ENCODE measurements around the gene CPEB3.
"Not testable (repeated sequence)": the region's sequence is repeated elsewhere in the genome, so short reads cannot be mapped to it uniquely, and the experiment has no call there.

CPEB3 gene

DNA sequence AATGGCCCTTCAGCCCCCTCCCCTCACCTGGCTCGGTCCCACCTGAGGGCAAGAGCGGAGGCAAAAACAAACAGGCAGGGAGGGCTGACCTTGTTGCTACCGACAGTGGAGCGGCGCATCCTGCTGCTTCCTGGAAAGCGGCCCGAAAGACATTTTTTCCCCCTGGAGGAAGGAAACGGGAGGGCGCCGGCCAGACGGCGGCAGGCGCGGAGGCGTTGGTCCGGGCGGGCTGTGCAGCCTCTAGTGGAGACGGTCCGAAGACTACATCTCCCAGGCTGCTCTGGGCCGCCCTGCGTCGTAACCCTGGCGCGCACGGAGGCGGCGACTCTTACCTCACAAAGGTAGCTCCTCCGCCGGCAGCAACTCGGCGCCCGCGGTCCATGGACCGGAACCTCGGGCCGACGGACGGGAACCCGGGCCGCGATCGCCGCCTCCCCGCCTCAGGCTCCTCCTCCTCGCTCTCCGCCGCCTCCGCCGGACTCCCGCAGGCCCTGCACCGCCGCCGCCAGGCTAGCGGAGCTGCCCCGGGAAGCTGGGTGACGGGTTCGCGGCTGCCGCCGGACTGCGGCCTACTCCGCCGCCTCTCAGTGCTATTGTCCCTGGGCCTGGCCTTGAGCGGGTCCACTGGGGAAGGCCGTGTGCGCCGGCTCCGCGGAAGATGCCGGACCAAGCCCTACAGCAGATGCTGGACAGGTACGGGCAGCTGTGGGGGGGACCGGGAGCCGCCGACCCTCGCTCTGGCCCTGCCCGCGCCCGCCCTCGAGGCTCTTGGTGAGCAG, at the start of gene CPEB3, which contains the start of gene MARCHF5:
Gene CPEB3, minus strand, starts transcription at position 242 of the 779 bp plus-strand sequence. CDS start 50,728 bp downstream, outside the sequence.
Gene MARCHF5, plus strand, starts transcription at position 331 of the 779 bp plus-strand sequence. Its CDS starts 328 bp downstream, at position 659.
- DNase-seq (ENCODE audit: low spot score) = peak; percentile 90

DNA sequence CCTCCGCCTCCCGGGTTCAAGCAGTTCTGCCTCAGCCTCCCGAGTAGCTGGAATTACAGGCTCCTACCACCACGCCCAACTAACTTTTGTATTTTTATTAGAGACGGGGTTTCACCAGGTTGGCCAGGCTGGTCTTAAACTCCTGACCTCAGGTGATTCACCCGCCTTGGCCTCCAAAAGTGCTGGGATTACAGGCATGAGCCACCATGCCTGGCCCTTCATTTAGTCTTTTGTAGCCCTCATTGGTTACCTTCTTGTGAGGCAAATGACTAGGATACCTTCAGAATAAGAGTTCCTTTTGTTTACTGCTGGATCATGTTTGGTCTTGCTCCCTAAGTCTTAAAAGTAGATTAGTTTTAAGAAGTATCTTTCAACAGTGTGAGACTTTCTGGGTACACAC, 39.0 kb upstream of the CPEB3 start:
- not testable (repeated sequence) for DNase-seq (ENCODE audit: low spot score)

DNA sequence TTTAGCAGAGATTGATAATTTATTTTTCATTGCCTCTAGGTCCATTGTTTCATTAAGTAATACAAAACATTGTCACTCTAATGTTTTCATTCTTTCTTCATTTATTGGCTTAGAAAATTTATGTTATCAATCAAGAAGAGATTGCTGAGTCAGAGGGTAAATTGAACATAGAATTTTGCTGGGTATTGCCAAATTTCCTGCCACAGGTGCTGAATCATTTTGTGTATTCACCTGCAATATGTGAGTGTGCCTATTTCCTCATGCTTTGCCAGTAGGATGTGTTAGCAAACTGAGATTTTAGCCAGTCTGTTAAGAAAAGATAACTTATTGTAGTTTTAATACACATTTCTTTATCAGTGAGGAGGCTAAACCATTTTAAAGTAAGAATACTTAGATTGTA, 38.1 kb upstream of the CPEB3 start:
- DNase-seq (ENCODE audit: low spot score) = no peak

DNA sequence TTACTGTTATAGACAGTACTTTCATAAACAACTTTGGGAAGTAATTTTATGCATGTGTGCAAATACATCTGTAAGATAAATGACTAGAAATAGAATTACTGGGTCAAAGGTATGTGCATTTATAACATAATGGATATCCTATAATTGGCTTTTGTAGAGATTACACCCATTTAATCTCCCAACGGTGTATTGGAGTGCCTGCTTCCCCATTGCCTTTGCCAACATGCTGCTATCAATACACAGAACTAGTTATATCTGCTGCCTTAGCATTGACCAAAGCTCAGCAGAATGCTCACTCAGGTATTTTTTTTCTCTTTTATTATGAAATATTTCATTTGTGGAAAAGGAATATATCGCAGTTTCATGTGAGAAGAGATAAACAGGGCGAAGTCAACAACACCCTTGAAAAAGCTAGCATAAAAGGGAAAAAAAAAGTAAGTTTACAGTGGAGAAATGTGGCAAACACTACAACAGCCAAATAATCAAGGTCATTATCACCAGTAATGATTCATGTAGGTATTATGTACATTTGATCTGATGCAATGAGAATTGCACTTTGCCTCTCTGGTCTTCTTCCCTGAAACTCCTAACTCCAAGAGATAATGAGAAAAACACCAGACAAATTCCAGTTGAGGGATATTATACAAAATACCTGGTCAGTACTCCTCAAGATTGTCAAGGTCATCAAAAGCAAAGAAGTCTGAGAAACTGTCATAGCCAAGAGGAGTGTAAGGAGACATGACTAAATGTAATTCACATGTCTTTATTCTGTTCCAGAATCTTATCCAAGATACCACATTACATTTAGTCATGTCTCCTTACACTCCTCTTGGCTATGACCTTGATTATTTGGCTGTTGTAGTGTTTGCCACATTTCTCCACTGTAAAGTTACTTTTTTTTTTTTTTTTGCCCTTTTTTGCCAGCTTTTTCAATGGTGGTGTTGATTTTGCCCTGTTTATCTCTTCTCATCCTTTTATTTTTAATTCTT, 36.9 kb upstream of the CPEB3 start:
- DNase-seq (ENCODE audit: low spot score) = no peak

DNA sequence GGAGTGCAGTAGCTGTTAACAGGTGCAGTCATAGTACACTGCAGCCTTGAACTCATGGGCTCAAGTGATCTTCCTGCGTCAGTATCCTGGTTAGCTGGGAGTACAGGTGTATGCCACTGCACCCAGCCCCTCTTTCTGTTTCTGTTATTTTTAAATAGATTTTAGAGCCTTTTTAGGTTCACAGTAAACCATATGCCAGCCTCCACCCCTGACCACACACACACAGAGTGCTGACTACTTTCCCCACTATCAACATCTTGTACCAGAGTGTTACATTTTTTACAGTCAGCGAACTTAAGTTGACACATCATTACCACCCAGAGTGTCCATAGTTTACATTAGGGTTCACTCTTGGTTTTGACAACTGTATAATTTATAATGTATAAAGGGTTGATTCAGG, 32.2 kb upstream of the CPEB3 start:
- DNase-seq (ENCODE audit: low spot score) = no peak

DNA sequence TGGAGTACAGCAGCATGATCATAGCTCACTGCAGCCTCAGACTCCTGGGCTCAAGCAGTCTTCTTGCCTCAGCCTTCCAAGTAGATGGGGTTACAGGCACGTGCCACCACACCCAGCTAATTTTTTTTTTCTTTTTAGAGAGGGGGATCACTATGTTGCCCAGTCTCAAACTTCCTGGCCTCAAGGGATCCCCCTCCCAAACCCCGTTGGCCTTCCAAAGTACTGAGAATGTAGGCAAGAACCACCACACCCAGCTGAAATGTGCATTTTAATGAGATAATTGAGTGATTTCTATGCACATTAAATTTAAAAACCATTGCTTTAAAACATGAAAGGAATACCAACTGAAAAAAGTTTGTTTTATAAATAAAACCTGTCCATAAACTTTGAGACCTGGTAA, 25.7 kb upstream of the CPEB3 start:
- no peak for DNase-seq (ENCODE audit: low spot score)

DNA sequence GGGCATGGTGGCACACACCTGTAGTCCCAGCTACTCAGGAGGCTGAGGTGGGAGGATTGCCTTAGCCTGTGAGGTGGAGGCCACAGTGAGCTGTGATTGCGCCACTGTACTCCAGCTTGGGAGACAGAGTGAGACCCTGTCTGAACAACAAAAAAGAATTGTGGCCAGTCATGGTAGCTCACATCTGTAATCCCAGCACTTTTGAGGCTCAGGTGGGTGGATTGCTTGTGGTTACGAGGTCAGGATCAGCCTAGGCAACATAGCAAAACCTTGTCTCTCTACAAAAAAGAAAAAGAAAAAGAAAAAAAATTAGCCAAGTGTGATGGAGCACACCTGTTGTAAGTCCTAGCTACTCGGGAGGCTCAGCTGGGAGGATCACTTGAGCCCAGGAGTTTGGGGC, 22.9 kb upstream of the CPEB3 start:
- DNase-seq (ENCODE audit: low spot score) = no peak

DNA sequence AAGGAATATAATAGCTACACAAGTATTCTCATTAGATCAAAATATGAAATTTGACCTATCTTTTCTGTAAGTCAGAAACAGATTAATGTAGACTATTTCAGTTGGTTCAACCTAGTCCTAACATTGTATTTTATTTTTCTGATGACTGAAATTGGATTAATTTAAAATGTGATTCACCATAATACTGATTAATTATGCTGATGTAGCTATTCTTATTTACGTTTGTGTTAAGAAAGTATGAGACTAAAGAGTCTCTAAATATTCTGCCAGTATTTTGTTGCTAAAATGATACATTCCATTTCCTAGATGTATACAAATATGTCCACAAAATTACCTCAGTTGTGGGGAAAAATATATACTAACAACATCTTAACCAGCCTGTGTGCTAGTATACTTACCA, 18.4 kb upstream of the CPEB3 start:
- no peak for DNase-seq (ENCODE audit: low spot score)

DNA sequence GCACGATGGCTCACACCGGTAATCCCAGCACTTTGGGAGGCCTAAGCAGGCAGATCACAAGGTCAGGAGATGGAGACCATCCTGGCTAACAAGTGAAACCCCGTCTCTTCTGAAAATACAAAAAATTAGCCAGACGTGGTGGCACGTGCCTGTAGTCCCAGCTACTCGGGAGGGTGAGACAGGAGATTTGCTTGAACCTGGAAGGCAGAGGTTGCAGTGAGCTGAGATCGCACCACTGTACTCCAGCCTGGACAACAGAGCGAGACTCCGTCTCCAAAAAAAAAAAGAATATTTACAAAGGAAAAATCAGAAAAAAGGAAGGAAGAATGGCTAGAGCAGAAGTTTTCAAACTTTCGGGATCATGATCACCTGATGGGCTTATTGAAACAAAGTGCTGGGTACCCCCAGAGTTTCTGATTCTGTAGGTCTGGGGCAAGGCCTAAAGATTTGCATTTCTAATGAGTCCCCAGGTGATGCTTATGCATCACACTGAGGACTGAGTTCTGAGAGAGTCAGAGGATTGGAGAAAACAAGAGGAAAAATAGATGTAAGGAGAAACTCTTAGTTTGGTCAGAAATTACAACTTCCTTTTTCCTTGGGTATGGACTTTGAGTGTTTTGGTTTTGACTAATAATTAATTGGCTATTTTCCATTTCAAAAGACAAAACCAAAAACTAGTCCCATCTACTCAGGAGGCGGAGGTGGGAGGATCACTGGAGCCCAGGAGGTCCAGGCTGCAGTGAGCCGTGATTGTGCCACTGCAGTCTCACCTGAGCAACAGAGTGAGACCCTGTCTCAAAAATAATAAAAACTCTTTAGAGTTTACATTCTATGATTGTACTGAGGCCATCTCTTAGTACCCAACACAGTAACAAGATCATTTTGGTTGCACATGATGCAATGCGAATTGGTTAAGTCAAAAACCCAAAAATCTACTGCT, 14.5 kb upstream of the CPEB3 start:
- no peak for DNase-seq (ENCODE audit: low spot score)

DNA sequence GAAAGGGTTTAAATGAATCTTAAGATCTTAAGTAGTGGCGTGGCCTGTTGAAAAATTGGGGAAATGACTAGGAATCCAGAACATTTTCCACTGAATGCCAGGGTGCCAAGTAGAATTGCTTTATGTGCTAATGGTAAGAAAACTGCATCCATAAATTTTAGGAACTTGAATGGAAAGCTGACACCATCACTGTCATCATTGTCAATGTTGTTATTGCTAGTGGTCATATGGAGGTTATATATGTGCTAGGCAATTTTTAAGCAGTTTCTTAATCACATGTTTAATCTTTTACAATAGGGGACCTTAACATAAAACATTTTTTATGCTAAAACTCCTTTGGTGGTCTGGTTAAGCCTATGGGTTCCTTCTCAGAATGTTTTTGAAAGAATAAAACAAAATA, 13.2 kb upstream of the CPEB3 start:
- no peak for DNase-seq (ENCODE audit: low spot score)

DNA sequence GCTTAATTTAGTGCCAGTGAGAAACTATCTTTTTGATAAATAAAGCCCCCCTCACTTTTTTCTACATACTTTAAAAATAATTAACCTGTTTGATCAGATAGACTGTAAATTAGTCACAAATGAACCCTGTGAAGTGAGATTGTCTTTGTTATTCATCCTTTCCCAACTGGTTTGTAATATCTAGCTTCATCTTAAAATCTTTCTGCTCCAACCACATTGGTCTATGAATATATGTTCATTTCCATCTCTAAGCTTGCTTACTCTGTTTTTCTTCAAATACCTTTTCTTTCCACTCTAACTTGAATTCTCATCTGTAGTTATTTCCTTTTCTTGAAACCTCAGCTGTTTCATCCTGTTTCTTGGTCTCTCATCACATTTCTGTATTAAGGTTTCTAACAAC, 12.2 kb upstream of the CPEB3 start:
- no peak for DNase-seq (ENCODE audit: low spot score)

DNA sequence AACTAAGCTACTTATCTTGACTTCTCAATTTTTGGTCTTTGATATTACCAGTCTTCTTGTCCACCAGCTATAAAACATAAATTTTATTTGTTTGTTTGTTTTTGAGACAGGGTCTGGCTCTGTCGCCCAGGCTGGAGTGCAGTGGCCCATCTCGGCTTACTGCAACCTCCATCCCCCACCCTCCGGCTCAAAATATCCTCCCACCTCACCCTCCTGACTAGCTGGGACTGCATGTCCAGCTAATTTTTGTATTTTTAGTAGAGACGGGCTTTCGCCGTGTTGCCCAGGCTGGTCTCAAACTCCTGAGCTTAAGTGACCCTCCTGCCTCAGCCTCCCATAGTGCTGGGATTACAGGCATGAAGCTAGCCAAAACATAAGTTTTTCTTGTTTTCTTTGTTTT, 7.6 kb upstream of the CPEB3 start:
- DNase-seq (ENCODE audit: low spot score) = no peak

DNA sequence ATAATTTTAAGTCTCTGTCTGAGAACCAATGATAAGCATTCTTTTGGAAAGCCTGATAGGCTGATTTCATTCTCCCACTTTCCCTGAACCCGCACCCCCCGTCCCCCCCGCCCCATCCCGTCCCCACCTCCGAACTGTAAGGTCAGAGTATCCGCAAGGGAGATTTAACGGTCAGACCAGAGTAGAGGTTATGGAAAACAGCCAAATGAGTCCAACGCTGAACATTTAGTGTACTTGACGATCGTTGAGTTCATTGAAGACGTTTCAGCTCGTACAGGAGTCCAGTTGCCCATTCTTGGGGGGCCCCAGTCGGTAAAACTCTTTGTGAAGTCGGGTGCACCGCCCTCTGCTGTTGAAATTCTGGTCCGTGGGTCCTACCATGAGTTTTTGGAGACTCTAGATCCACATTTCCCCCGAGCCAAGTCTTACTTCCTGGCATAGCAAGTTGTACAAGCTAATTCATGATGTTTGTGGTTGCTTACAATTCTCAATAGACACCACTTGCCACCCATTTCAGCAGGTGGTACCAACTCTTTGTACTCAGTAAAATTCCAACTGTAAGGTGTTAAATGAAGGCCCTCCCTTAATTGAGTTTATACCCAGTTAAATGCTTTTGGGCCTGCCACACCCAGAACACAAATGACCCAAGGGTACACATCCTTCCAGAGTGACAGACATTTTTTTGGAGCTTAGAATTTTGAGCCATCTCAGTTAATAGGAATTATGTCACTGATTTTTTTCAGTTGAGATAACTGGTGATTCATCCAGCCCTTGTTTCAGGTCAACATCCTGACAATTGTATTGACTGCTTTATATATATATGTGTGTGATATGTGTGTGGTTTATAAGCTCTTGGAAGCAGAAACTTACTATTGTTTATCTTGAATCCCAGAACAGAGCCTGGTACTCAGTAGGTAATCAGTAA, 1.3 kb upstream of the CPEB3 start:
- DNase-seq (ENCODE audit: low spot score) = peak; percentile 58

DNA sequence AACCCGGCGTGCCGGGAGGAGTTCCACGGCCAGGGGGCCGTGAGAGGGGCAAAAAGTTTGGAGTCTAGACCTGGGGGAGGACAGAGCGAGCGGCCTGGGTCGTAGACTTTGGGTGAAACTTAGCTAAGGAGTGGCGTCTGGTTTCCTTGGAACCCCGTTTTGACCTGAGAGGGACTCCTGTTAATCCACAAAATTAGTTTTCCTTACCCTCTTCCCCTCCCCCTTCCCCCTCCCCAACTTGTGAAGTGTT, 663 bp upstream of the CPEB3 start:
- no peak for DNase-seq (ENCODE audit: low spot score)

DNA sequence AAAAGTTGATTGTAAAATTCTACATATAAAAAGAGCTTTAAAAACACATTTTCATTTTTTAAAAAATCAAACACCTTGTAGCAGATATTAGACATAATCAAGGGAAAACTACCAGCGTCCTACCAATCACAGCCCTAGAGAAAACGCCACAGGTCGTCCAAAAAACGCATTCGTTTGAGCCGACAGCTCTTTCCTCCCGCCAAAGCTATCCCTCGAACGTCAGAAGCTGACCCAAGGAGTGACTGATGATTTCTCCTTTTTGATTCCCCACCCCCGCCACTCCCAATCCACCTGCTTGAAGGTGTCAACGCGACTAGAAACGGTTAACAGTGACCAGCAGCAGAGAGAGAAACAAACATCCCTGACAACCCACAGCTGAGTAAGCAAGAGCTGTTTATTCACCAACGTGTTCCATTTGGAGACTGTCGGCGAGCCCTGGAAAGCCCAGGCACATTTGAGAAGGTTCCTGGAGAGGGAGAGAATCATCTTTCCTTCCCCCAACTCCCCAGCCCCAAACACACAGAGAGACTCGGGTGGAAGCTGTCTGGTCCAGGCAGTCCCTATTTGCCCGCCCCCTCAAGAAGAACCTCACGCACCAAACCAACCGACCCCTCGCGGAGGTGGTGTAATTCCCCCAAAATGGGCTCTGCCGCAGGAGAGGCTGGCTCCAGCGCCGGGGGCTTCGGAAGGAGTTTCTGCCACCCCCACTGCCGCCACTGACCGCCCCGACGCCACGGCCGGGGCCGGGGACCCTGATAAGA, 622 bp downstream of the CPEB3 start:
- DNase-seq (ENCODE audit: low spot score) = peak; percentile 52

DNA sequence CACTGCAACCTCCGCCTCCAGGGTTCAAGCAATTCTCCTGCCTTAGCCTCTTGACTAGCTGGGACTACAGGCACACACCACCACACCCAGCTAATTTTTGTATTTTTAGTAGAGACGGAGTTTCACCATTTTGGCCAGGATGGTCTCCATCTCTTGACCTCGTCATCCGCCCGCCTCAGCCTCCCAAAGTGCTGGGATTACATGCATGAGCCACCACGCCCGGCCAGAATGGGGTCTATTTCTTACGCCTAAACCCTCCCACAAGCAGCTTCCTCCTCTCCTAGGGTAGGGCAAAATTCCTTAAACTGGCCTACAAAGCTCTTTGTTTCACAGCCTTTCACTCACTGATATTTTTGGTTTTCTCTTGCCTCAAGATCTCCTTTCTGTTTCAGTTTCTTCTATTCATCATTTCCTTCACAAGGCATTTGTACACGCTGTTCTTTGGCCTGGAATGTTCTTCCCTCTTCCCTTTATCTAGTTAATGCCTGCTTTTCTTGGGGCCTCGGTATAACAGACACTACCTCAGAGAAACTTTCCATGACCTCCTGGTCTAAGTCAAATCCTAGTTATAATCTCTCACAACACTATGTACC, 6.7 kb downstream of the CPEB3 start:
- DNase-seq (ENCODE audit: low spot score) = peak; percentile 57

DNA sequence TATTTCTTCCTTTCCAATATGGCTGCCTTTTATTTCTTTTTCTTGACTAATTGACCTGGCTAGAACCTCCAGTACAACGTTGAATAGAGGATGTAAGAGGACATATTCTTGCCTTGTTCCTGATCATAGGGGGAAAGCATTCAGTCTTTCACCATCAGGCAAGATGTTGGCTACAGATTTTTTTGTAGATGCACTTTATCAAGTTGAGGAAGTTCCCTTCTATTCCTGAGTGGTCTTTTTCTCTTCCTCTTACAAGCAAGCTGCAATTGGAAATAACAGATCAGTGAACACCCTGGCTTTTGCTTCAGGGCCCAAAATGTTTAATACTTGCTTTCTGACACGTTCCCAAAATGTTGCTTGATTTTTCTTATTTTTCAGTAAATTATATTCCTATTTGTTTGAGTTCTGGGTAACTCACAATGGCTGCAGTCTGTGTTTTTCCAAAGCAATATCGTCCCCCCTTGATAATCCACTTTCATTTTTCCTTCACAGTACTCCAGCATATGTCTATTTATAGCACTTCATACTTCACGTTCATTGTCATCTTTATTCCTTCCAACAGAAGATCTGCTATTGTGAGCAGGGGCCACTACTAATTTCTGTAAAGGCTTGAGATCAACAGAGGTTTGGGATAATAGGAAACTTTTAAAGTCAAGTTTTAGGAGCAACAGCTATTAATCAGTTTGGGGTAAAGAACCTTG, 11.7 kb downstream of the CPEB3 start:
- DNase-seq (ENCODE audit: low spot score) = peak; percentile 46

DNA sequence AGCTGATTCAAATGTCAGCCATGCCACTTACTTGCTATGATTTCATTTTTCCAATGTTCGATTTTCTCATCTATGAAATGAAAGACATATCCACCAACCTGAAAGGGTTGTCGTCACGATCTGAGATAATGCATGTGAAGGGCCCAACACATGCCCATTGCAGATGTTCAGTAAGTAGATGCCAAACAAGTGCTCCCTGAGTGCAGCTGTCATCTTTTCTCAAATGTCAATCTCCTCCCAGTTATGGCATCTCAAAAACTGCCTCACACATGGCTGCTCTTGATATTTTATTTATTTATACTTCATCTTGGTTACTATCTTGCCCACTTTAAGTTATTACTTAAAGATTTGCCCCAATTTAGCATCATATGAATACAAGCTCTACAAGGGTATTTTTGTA, 16.8 kb downstream of the CPEB3 start:
- DNase-seq (ENCODE audit: low spot score) = no peak

DNA sequence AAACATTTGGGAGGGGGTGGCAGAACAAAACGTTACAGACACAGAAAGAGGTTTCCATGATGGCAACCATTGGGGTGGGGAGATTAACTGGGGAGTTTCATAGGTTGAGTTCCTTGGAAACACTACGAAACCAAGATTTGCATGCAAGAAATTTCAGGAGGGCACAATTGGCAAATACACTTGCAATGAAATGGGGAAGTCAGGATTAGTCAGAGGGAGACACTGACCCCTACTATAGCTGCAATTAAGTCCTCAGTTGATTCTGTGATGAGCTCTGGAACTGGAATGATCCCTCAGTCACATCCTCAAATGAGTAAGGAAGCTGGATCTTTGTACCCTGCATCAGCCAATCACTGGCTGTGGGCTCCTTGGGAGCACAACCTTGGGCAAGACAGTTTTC, 22.1 kb downstream of the CPEB3 start:
- no peak for DNase-seq (ENCODE audit: low spot score)

All from pons (tissue), 1 donor.